T-cell (primary cell): Measurements from ENCODE around the gene GKN2. TPM values are rescaled to one million over a fixed set of nuclear protein-coding genes. Genes with fewer than 3 reads are reported as not detected.

ENCODE experiments used
- ATAC-seq, 4 experiments: fragments of 200-7000 bp in 3 of 4; fragments of 150-1000 bp in 1 of 4; cut with Tn5 transposase; replicated peaks in 1 of 4; 1 replicate in 3 of 4; 2 replicates in 1 of 4; pipeline ENCODE4 v1.10.0; 2021; ENCODE audit warnings: moderate library complexity in 3 of 4, mild to moderate bottlenecking in 2 of 4, moderate number of reproducible peaks in 1 of 4
- CTCF ChIA-PET, 2 donors: fragments of 300-600 bp; sonication (Branson Sonifier 250); formaldehyde crosslinking; loops; one replicate each; lab custom pipeline; 2022; ENCODE audit warnings: antibody characterized with exemption in 2 of 2; lab: Charles Lee
- POLR2A ChIA-PET, 2 donors: fragments of 300-600 bp; sonication (Branson Sonifier 250); formaldehyde crosslinking; loops; one replicate each; lab custom pipeline; 2022; ENCODE audit warnings: antibody characterized with exemption in 2 of 2; lab: Charles Lee
- DNase-seq, 35 experiments: peaks; one replicate each; pipeline versions ENCODE4 v3.0.0 to v3.0.0-alpha.2; 2013 to 2023
- H3K27ac ChIP-seq: one replicate; pipeline ENCODE4 v1.5.1; 2013; ENCODE audit warnings: low read length
- H3K27me3 ChIP-seq, 2 experiments: replicated peaks in 1 of 2; 1 replicate in 1 of 2; 2 replicates in 1 of 2; pipeline versions ENCODE4 v1.6.1 to v1.7.0; 2013; ENCODE audit warnings: low read length in 1 of 2, mixed read lengths in 1 of 2; ENCODE audit not compliant: control insufficient read depth in 2 of 2, insufficient read depth in 2 of 2; ENCODE audit errors: extremely low read depth in 1 of 2
- H3K36me3 ChIP-seq, 2 donors: 1 replicate in 1 of 2; 2 replicates in 1 of 2; pipeline versions ENCODE4 v1.6.1 to v1.7.0; 2013; ENCODE audit warnings: low read length in 1 of 2; ENCODE audit not compliant: control insufficient read depth in 2 of 2, insufficient read depth in 1 of 2; ENCODE audit errors: extremely low read depth in 1 of 2
- H3K4me1 ChIP-seq, 2 experiments: 1 replicate in 1 of 2; 2 replicates in 1 of 2; pipeline versions ENCODE4 v1.6.1 to v1.7.0; 2013; ENCODE audit warnings: low read length in 2 of 2, mixed read lengths in 1 of 2; ENCODE audit not compliant: insufficient read depth in 2 of 2, control insufficient read depth in 1 of 2; ENCODE audit errors: extremely low read depth in 1 of 2
- H3K4me3 ChIP-seq, 2 donors: 1 replicate in 1 of 2; 2 replicates in 1 of 2; pipeline versions ENCODE4 v1.5.1 to v1.7.0; 2013; ENCODE audit warnings: mild to moderate bottlenecking in 2 of 2, low read length in 1 of 2, moderate library complexity in 1 of 2; ENCODE audit not compliant: control insufficient read depth in 1 of 2; ENCODE audit errors: extremely low read depth in 1 of 2
- H3K9me3 ChIP-seq: 2 replicates; pipeline ENCODE4 v1.7.0; 2013
- H3K27ac Mint-ChIP-seq, 2 donors: one replicate each; pipeline ENCODE4 v1.8.0; 2020 to 2021; ENCODE audit warnings: mild to moderate bottlenecking in 2 of 2, mixed read lengths in 2 of 2
- H3K27me3 Mint-ChIP-seq, 2 donors: one replicate each; pipeline ENCODE4 v1.8.0; 2021 to 2022; ENCODE audit warnings: mixed read lengths in 2 of 2
- H3K36me3 Mint-ChIP-seq: one replicate; pipeline ENCODE4 v1.8.0; 2021; ENCODE audit warnings: mixed read lengths
- H3K4me1 Mint-ChIP-seq, 3 donors: one replicate each; pipeline ENCODE4 v1.8.0; 2020 to 2022; ENCODE audit warnings: mixed read lengths in 3 of 3, mild to moderate bottlenecking in 1 of 3
- H3K4me3 Mint-ChIP-seq, 3 donors: one replicate each; pipeline ENCODE4 v1.8.0; 2020 to 2022; ENCODE audit warnings: mild to moderate bottlenecking in 3 of 3, mixed read lengths in 3 of 3, moderate library complexity in 3 of 3
- H3K9me3 Mint-ChIP-seq, 3 donors: one replicate each; pipeline ENCODE4 v1.8.0; 2020 to 2022; ENCODE audit warnings: mixed read lengths in 3 of 3
- WGBS: methylation state at CpG from one replicate; pipeline ENCODE4 v1.1.5; 2013; ENCODE audit warnings: missing lambda C conversion rate; ENCODE audit not compliant: insufficient coverage; 5-methylcytosine and 5-hydroxymethylcytosine counted together
- total RNA-seq, 35 experiments: library from RNA in 6 of 35; stranded (reverse) in 6 of 35; fragments of 120-200 nt in 1 of 35; gene quantifications; one replicate each; pipeline versions ENCODE4 v1.2.1 to v1.2.4 and lab custom pipeline; 2013 to 2026

GKN2 gene
- total RNA-seq, 5 donors from 2014 or later (not counting 1 experiment from before 2014, with no cell fraction given), result not detected

- Histone ChIP-seq H3K27me3 (peaks cover 0 to 3% of the 10 kb centered on the region in 2 experiments), H3K36me3 (no peaks in the 10 kb centered on the region), H3K9me3 (no peaks in the 10 kb centered on the region), H3K4me1 (no peaks in the 10 kb centered on the region), H3K27ac (no peak overlapping the region), H3K4me3 (no peak overlapping the region)
- no peak overlapping the region for H3K27ac Mint-ChIP-seq
- ChIA-PET CTCF (no interaction called here), POLR2A (no interaction called here)
- H3K9me3 Mint-ChIP-seq, result no peaks in the 10 kb centered on the region
- peaks cover 30 to 43% of the 10 kb centered on the region in 2 donors for H3K27me3 Mint-ChIP-seq
- no peak for ATAC-seq
- WGBS, result no CpG with 5 or more reads among the region's 4 CpGs
- H3K4me1 Mint-ChIP-seq, result no peaks in the 10 kb centered on the region
- H3K36me3 Mint-ChIP-seq, result no peaks in the 10 kb centered on the region
- DNase-seq, result no peak
- H3K4me3 Mint-ChIP-seq, result no peak overlapping the region
Observed at GRCh38 chr2:68977453-68977852, 24.8 kb upstream of the GKN2 start.

GRCh38 chr2:68975844-68976243 lies 23.2 kb upstream of the GKN2 start:
- Histone ChIP-seq H3K4me3 (no peak overlapping the region), H3K27me3 (peaks cover 0 to 6% of the 10 kb centered on the region in 2 experiments), H3K9me3 (no peaks in the 10 kb centered on the region), H3K36me3 (no peaks in the 10 kb centered on the region), H3K4me1 (no peaks in the 10 kb centered on the region), H3K27ac (no peak overlapping the region)
- H3K4me1 Mint-ChIP-seq, result no peaks in the 10 kb centered on the region
- ChIA-PET CTCF (no interaction called here), POLR2A (no interaction called here)
- no peak for DNase-seq
- H3K4me3 Mint-ChIP-seq, result no peak overlapping the region
- WGBS, result no CpG with 5 or more reads among the region's 2 CpGs
- H3K36me3 Mint-ChIP-seq, result no peaks in the 10 kb centered on the region
- H3K27me3 Mint-ChIP-seq, result peaks cover 26 to 37% of the 10 kb centered on the region in 2 donors
- no peak for ATAC-seq
- no peak overlapping the region for H3K27ac Mint-ChIP-seq
- no peaks in the 10 kb centered on the region for H3K9me3 Mint-ChIP-seq

GRCh38 chr2:68974946-68975665 lies 22.4 kb upstream of the GKN2 start:
- no peaks in the 10 kb centered on the region for H3K36me3 Mint-ChIP-seq
- H3K27ac Mint-ChIP-seq, result no peak overlapping the region
- no peaks in the 10 kb centered on the region for H3K4me1 Mint-ChIP-seq
- no peak for DNase-seq
- peaks cover 22 to 33% of the 10 kb centered on the region in 2 donors for H3K27me3 Mint-ChIP-seq
- ChIA-PET CTCF (no interaction called here), POLR2A (no interaction called here)
- Histone ChIP-seq H3K9me3 (no peaks in the 10 kb centered on the region), H3K36me3 (no peaks in the 10 kb centered on the region), H3K27me3 (peaks cover 0 to 6% of the 10 kb centered on the region in 2 experiments), H3K27ac (no peak overlapping the region), H3K4me3 (no peak overlapping the region), H3K4me1 (no peaks in the 10 kb centered on the region)
- H3K4me3 Mint-ChIP-seq, result no peak overlapping the region
- 83% methylated on average over 2 of the region's 9 CpGs for WGBS
- H3K9me3 Mint-ChIP-seq, result no peaks in the 10 kb centered on the region
- ATAC-seq, result no peak

GRCh38 chr2:68974251-68974650 lies 21.6 kb upstream of the GKN2 start, which contains the start of gene GKN1:
Gene GKN1 (plus strand): TSS chr2:68974636. CDS start chr2:68974678, 42 bp downstream.
- no peaks in the 10 kb centered on the region for H3K9me3 Mint-ChIP-seq

GRCh38 chr2:68971591-68972231 lies 19.0 kb upstream of the GKN2 start:
- peaks cover 6 to 10% of the 10 kb centered on the region in 2 donors for H3K27me3 Mint-ChIP-seq
- H3K9me3 ChIP-seq, result no peaks in the 10 kb centered on the region
- H3K36me3 ChIP-seq, result no peaks in the 10 kb centered on the region
- no peak overlapping the region for H3K27ac Mint-ChIP-seq
- DNase-seq (no peak), ATAC-seq (no peak)
- WGBS, result 40% methylated on average over 1 of the region's 5 CpGs
- H3K27ac ChIP-seq, result no peak overlapping the region
- no peak overlapping the region for H3K4me3 Mint-ChIP-seq
- CTCF ChIA-PET, result no interaction called here
- no peaks in the 10 kb centered on the region for H3K9me3 Mint-ChIP-seq
- H3K4me3 ChIP-seq, result no peak overlapping the region
- no peaks in the 10 kb centered on the region for H3K4me1 ChIP-seq
- no peaks in the 10 kb centered on the region for H3K36me3 Mint-ChIP-seq
- peaks cover 0 to 3% of the 10 kb centered on the region in 2 experiments for H3K27me3 ChIP-seq
- no peaks in the 10 kb centered on the region for H3K4me1 Mint-ChIP-seq
- POLR2A ChIA-PET, result no interaction called here

More at GRCh38 chr2:68974251-68974650, 21.6 kb upstream of the GKN2 start, which contains the start of gene GKN1:
- Mint-ChIP-seq H3K27ac (no peak within 1 kb of the TSS), H3K4me3 (no peak within 1 kb of the TSS), H3K36me3 (no peaks in the 10 kb centered on the region), H3K4me1 (no peaks in the 10 kb centered on the region), H3K27me3 (peaks cover 16 to 25% of the 10 kb centered on the region in 2 donors)
- Histone ChIP-seq H3K36me3 (no peaks in the 10 kb centered on the region), H3K27ac (no peak within 1 kb of the TSS), H3K27me3 (peaks cover 0 to 3% of the 10 kb centered on the region in 2 experiments), H3K4me3 (no peak within 1 kb of the TSS), H3K4me1 (no peaks in the 10 kb centered on the region), H3K9me3 (no peaks in the 10 kb centered on the region)
- CTCF ChIA-PET, result interaction anchor here in 1 of 2 donors (0.6 kb wide), 1 partner anchor 19 kb away, joined by 4 read pairs; no protein-coding TSS in a partner anchor
- no peak for DNase-seq
- no peak for ATAC-seq
- POLR2A ChIA-PET, result no interaction called here
- WGBS, result no CpG with 5 or more reads among the region's 3 CpGs

- no peak for DNase-seq
- POLR2A ChIA-PET, result no interaction called here
- H3K27ac ChIP-seq, result no peak overlapping the region
- Mint-ChIP-seq H3K36me3 (no peaks in the 10 kb centered on the region), H3K4me3 (no peak overlapping the region), H3K9me3 (no peaks in the 10 kb centered on the region), H3K27me3 (peaks cover 5 to 10% of the 10 kb centered on the region in 2 donors), H3K27ac (no peak overlapping the region), H3K4me1 (no peaks in the 10 kb centered on the region)
- H3K4me3 ChIP-seq, result no peak overlapping the region
- no peaks in the 10 kb centered on the region for H3K36me3 ChIP-seq
- H3K4me1 ChIP-seq, result no peaks in the 10 kb centered on the region
- CTCF ChIA-PET, result no interaction called here
- no peaks in the 10 kb centered on the region for H3K9me3 ChIP-seq
- no peak for ATAC-seq
- H3K27me3 ChIP-seq, result peaks cover 0 to 3% of the 10 kb centered on the region in 2 experiments
- 88% methylated on average over 3 of the region's 8 CpGs for WGBS
Observed at GRCh38 chr2:68970566-68971265, 18.0 kb upstream of the GKN2 start.
